HepG2 (cell line): ENCODE results near the gene CPAMD8. TPM values are rescaled to one million over a fixed set of nuclear protein-coding genes. Genes with fewer than 3 reads are reported as not detected.
"Not testable (repeated sequence)": the region's sequence is repeated elsewhere in the genome, so short reads cannot be mapped to it uniquely, and the experiment has no call there.

Source experiments
- ATAC-seq: fragments of 200-7000 bp; cut with Tn5 transposase; 3 replicates; pipeline ENCODE4 v1.9.1; 2020; ENCODE audit warnings: mild to moderate bottlenecking, moderate library complexity
- BruUV-seq: library from RNA; stranded (reverse); fragments of 400-500 nt; replicated peaks from 2 replicates; lab custom pipeline; 2021; lab: Mats Ljungman, UMichigan
- CTCF ChIA-PET: fragments of 300-600 bp; formaldehyde crosslinking; extraction: SDS; loops from one replicate; lab custom pipeline; 2021; ENCODE audit warnings: low total read pairs, inconsistent platforms, low intra/inter-chr PET ratio; lab: Yijun Ruan, JAX
- POLR2A ChIA-PET: fragments of 350-600 bp; sonication (Branson Sonifier 250); formaldehyde crosslinking; loops from one replicate; lab custom pipeline; 2020; ENCODE audit warnings: antibody characterized with exemption, inconsistent platforms; lab: Yijun Ruan, JAX
- DNase-seq: peaks from one replicate; pipeline ENCODE4 v3.0.0-alpha.2; 2015; ENCODE audit warnings: low spot score
- FAIRE-seq: peaks from 3 replicates; lab custom pipeline; 2011; peaks lifted over from hg19 to GRCh38; lab: Jason Lieb, UNC
- H2AFZ ChIP-seq: one replicate; pipeline ENCODE4 v1.6.1; 2011; ENCODE audit warnings: low read length, inconsistent platforms
- H3K27ac ChIP-seq: fragments of 300-600 bp; 3 replicates; pipeline ENCODE4 v1.8.0; 2011; ENCODE audit warnings: mixed run types, mild to moderate bottlenecking, mixed read lengths, low read length, inconsistent platforms; ENCODE audit not compliant: insufficient read depth; ENCODE audit errors: extremely low read length
- H3K27me3 ChIP-seq, 2 experiments: fragments of 200-600 bp in 1 of 2; 2 replicates in 1 of 2; 3 replicates in 1 of 2; pipeline versions ENCODE4 v1.6.0 to v1.8.0; 2011; ENCODE audit warnings: low read length in 2 of 2, mild to moderate bottlenecking in 2 of 2, moderate library complexity in 2 of 2, inconsistent platforms in 1 of 2; ENCODE audit not compliant: insufficient read depth in 2 of 2, control insufficient read depth in 1 of 2
- H3K36me3 ChIP-seq, 2 experiments: fragments of 200-600 bp in 1 of 2; replicated peaks in 1 of 2; 2 replicates in 1 of 2; 3 replicates in 1 of 2; pipeline versions ENCODE4 v1.5.1 to v1.8.0; 2011; ENCODE audit warnings: low read length in 2 of 2, inconsistent platforms in 1 of 2; ENCODE audit not compliant: insufficient read depth in 2 of 2, control insufficient read depth in 1 of 2
- H3K4me1 ChIP-seq: 2 replicates; pipeline ENCODE4 v1.5.1; 2012; ENCODE audit warnings: low read length, inconsistent platforms; ENCODE audit not compliant: insufficient read depth
- H3K4me2 ChIP-seq: 2 replicates; pipeline ENCODE4 v1.6.0; 2011; ENCODE audit warnings: low read depth, low read length, inconsistent platforms
- H3K4me3 ChIP-seq, 3 experiments: fragments of 200-600 bp in 1 of 3; sonication (generic), shearing (Covaris generic) in 1 of 3; replicated peaks in 1 of 3; 2 replicates each; pipeline ENCODE4 v1.5.1; 2011 to 2016; ENCODE audit warnings: low read length in 3 of 3, inconsistent platforms in 2 of 3, low read depth in 2 of 3, mild to moderate bottlenecking in 2 of 3, control low read depth in 1 of 3, mixed read lengths in 1 of 3; ENCODE audit not compliant: insufficient read depth in 1 of 3
- H3K79me2 ChIP-seq: one replicate; pipeline ENCODE4 v1.6.1; 2011; ENCODE audit warnings: low read length, inconsistent platforms; ENCODE audit not compliant: insufficient read depth
- H3K9ac ChIP-seq: 2 replicates; pipeline ENCODE4 v1.6.0; 2011; ENCODE audit warnings: mild to moderate bottlenecking, low read depth, low read length, inconsistent platforms; ENCODE audit not compliant: insufficient read depth
- H3K9me3 ChIP-seq: 2 replicates; pipeline ENCODE4 v1.5.1; 2012; ENCODE audit warnings: mild to moderate bottlenecking, low read length
- H4K20me1 ChIP-seq: 2 replicates; pipeline ENCODE4 v1.6.0; 2011; ENCODE audit warnings: inconsistent platforms, mild to moderate bottlenecking, low read length, moderate library complexity; ENCODE audit not compliant: insufficient read depth
- CBFB ChIP-seq: sonication (generic); formaldehyde crosslinking; IDR thresholded peaks from 2 replicates; pipeline ENCODE4 v1.4.0; 2020; ENCODE audit warnings: missing genetic modification reagents
- FIP1L1 ChIP-seq: fragments of 200-400 bp; formaldehyde crosslinking; IDR thresholded peaks from 2 replicates; pipeline ENCODE4 v1.6.1; 2018; ENCODE audit warnings: low read depth, mild to moderate bottlenecking, low read length, moderate library complexity, borderline replicate concordance; ENCODE audit not compliant: insufficient read depth
- HMGXB3 ChIP-seq: sonication (generic); formaldehyde crosslinking; IDR thresholded peaks from 2 replicates; pipeline ENCODE4 v1.4.0; 2020; ENCODE audit warnings: missing genetic modification reagents, borderline replicate concordance
- PRDM4 ChIP-seq: sonication (generic); formaldehyde crosslinking; IDR thresholded peaks from 2 replicates; pipeline ENCODE4 v1.9.0; 2021; ENCODE audit warnings: missing genetic modification reagents, borderline replicate concordance
- ZBTB7A ChIP-seq: sonication (generic); formaldehyde crosslinking; IDR thresholded peaks from 2 replicates; pipeline ENCODE4 v1.8.0; 2022; ENCODE audit warnings: mild to moderate bottlenecking, missing genetic modification reagents
- ZNF251 ChIP-seq: sonication (generic); formaldehyde crosslinking; IDR thresholded peaks from 2 replicates; pipeline ENCODE4 v1.9.0; 2021; ENCODE audit warnings: mild to moderate bottlenecking, missing genetic modification reagents
- WGBS: methylation state at CpG from one replicate; pipeline ENCODE4 v1.1.6; 2017; ENCODE audit warnings: low lambda C conversion rate; 5-methylcytosine and 5-hydroxymethylcytosine counted together
- in situ Hi-C: cut with HindIII; loops from 2 replicates; pipeline ENCODE4 v1.10.0; 2017; ENCODE audit warnings: low pct_unique_long_range_greater_than_20kb; ENCODE audit not compliant: extremely low pct_ligation_motif_present
- intact Hi-C: fragments of 100-400 bp; cut with micrococcal nuclease; formaldehyde crosslinking; loops from one replicate; pipeline ENCODE4 v1.10.0; 2022; ENCODE audit not compliant: unreplicated experiment
- polyA plus RNA-seq, 8 experiments: library from polyadenylated mRNA; depleted of rRNA in 3 of 8; stranded (reverse) in 7 of 8; unstranded in 1 of 8; fragments of >200 nt; fragmentation: Illumina TruSeq in 4 of 8; extraction: Trizol in 4 of 8; gene quantifications; 2 replicates each; pipeline versions ENCODE4 v1.2.1 to v1.2.3, GENCODE V29; 2011 to 2016; ENCODE audit warnings: low read depth in 4 of 8, missing spikeins in 1 of 8, mixed read lengths in 1 of 8; ENCODE audit not compliant: insufficient read depth in 1 of 8
- total RNA-seq, 5 experiments: library from RNA; depleted of rRNA; stranded (reverse); fragments of >200 nt; fragmentation: Illumina TruSeq; extraction: Trizol; gene quantifications; 2 replicates each; pipeline ENCODE4 v1.2.3, GENCODE V29; 2016; ENCODE audit warnings: low read depth in 1 of 5
- TF ChIP-seq, protein P1 (sequence below): sonication (generic); formaldehyde crosslinking; IDR thresholded peaks from 2 replicates; pipeline ENCODE4 v1.4.0; 2020; ENCODE audit warnings: mild to moderate bottlenecking, missing genetic modification reagents

The CPAMD8 gene
- total and polyA plus RNA-seq, 2 of the 13 experiments (the other 11 are each of a cell fraction or from before 2014, with no cell fraction given) = 0.29 to 0.34 TPM

DNA sequence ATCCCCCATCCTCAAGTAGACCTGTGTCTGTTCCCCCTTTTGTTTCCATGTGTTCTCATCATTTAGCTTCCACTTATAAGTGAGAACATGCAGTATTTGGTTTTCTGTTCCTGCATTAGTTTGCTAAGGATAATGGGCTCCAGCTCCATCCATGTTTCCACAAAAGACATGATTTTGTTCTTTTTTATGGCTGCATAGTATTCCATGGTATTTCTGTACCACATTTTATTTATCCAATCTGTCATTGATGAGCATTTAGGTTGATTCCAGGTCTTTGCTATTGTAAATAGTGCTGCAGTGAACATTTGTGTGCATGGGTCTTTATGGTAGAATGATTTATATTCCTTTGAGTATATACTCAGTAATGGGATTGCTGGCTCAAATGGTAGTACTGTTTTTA, 68.3 kb downstream of the CPAMD8 start:
- CTCF ChIA-PET, intact Hi-C loops, FAIRE-seq: not testable (repeated sequence)

DNA sequence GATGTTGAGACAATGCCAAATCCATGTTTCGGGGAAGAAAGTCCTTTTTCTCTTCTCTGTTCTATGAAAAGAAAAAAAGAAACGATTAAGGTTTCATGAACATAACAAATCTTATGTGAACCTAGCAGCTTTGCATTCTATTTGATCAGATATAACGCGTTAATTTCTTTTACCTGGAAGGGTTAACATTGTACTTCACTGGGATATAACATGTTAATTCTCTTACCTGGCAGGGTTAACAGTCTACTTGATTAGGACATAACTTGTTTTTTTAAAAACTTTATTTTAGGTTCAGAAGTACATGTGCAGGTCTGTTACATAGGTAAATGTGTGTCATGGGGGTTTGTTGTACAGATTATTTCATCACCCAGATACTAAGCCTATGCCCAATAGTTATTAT, 68.8 kb downstream of the CPAMD8 start:
- BruUV-seq = no TSS peak
- CTCF ChIA-PET = no interaction called here
- intact Hi-C loops = no loop called here
- Histone ChIP-seq H3K36me3 (no peaks in the 10 kb centered on the region), H3K4me1 (peaks cover 13% of the 10 kb centered on the region; the same call in 1 of the 2 replicates), H3K9me3 (no peaks in the 10 kb centered on the region), H3K27ac (no peak overlapping the region), H3K27me3 (peaks cover 0 to 2% of the 10 kb centered on the region in 2 experiments; a peak in 1 of 5 replicates), H4K20me1 (no peaks in the 10 kb centered on the region), H3K4me2 (no peak overlapping the region), H3K79me2 (no peaks in the 10 kb centered on the region), H2AFZ (no peak overlapping the region), H3K4me3 (no peak overlapping the region), H3K9ac (no peak overlapping the region)
- in situ Hi-C loops = no loop called here
- TF ChIP-seq CBFB (CRISPR knock-in tag) (no peak), ZBTB7A (CRISPR knock-in tag) (no peak), HMGXB3 (CRISPR knock-in tag) (no peak), PRDM4 (CRISPR knock-in tag) (no peak), ZNF251 (CRISPR knock-in tag) (no peak), FIP1L1 (no peak)
- TF ChIP-seq, protein P1, sequence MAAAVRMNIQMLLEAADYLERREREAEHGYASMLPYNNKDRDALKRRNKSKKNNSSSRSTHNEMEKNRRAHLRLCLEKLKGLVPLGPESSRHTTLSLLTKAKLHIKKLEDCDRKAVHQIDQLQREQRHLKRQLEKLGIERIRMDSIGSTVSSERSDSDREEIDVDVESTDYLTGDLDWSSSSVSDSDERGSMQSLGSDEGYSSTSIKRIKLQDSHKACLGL (CRISPR knock-in tag) = no peak
- FAIRE-seq (no peak), ATAC-seq (no peak), DNase-seq (no peak)
- POLR2A ChIA-PET = no interaction called here
- WGBS = 44% methylated on average over 4 of the region's 4 CpGs

More for the DNA sequence above, 68.3 kb downstream of the CPAMD8 start:
- BruUV-seq, H4K20me1 ChIP-seq, POLR2A ChIA-PET, DNase-seq, H3K9me3 ChIP-seq, H3K4me3 ChIP-seq, H3K9ac ChIP-seq, H3K27ac ChIP-seq, ATAC-seq, H3K79me2 ChIP-seq, H2AFZ ChIP-seq, in situ Hi-C loops, H3K4me2 ChIP-seq, H3K36me3 ChIP-seq, H3K27me3 ChIP-seq: not testable (repeated sequence)
- H3K4me1 ChIP-seq = peaks cover 13% of the 10 kb centered on the region; the same call in 1 of the 2 replicates
